Fibroblast of mammary gland (primary cell): Measurements from ENCODE around the gene FAM174C.
"Not testable (repeated sequence)": the region's sequence is repeated elsewhere in the genome, so short reads cannot be mapped to it uniquely, and the experiment has no call there.

Experiments used
- DNase-seq: peaks from one replicate; pipeline ENCODE4 v3.0.0-alpha.2; 2010; ENCODE audit warnings: low read depth
- H3K4me3 ChIP-seq: 2 replicates; pipeline ENCODE4 v1.5.1; 2011; ENCODE audit warnings: low read depth, mild to moderate bottlenecking, low read length, moderate library complexity; ENCODE audit not compliant: control insufficient read depth
- CTCF ChIP-seq: conservative IDR thresholded peaks from 2 replicates; pipeline ENCODE4 v1.5.1; 2011; ENCODE audit warnings: low read depth, low read length, inconsistent platforms; ENCODE audit not compliant: control insufficient read depth, insufficient read depth

Gene FAM174C

GRCh38 chr19:1316466-1316865, 41.1 kb downstream of the FAM174C start:
- no peak for DNase-seq
- no peak overlapping the region for H3K4me3 ChIP-seq
- TF ChIP-seq CTCF, result no peak

- no peak overlapping the region for H3K4me3 ChIP-seq
- TF ChIP-seq CTCF, result no peak
- no peak for DNase-seq
These were observed 42.1 kb downstream of the FAM174C start for GRCh38 chr19:1317274-1318003.

GRCh38 chr19:1318678-1319471, 43.5 kb downstream of the FAM174C start:
- H3K4me3 ChIP-seq, result no peak overlapping the region
- no peak for DNase-seq
- TF ChIP-seq CTCF, result no peak

- not testable (repeated sequence) for DNase-seq, H3K4me3 ChIP-seq
These were observed 44.9 kb downstream of the FAM174C start for GRCh38 chr19:1320282-1320650.

GRCh38 chr19:1321539-1321938, 46.2 kb downstream of the FAM174C start:
- DNase-seq, result no peak
- TF ChIP-seq CTCF, result no peak
- H3K4me3 ChIP-seq, result no peak overlapping the region

GRCh38 chr19:1322198-1322981, 47.1 kb downstream of the FAM174C start:
- H3K4me3 ChIP-seq, result no peak overlapping the region
- no peak for DNase-seq
- TF ChIP-seq CTCF, result no peak
